HG03025 (cell line): ENCODE data around the gene VAC14.

Experiments
- ATAC-seq: cut with Tn5 transposase; IDR thresholded peaks from one replicate; pipeline ENCODE4 v1.9.1; 2021; ENCODE audit warnings: mild to moderate bottlenecking, moderate library complexity; ENCODE audit not compliant: unreplicated experiment, low FRiP score

VAC14 gene

DNA sequence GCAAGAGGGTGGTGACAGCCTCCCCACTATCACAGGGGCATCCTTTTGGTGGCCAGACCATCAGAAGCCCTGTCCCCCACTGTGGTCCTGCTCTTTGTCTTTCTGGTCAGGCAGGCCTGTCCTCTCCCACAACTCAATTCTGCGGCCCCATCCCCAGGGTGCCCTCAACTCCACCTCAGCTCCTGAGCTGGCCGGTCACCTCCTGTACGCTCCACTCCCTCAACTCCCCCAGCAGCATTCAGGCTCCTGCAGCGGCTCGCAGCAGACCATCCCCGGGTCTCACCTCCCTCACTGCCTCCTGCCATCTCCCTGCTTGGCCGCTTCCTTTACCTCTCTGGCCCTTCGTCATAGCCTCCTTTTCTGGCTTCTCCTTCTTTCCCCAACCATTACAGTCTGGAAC is 71.7 kb downstream of the VAC14 start:
- ATAC-seq = no peak

DNA sequence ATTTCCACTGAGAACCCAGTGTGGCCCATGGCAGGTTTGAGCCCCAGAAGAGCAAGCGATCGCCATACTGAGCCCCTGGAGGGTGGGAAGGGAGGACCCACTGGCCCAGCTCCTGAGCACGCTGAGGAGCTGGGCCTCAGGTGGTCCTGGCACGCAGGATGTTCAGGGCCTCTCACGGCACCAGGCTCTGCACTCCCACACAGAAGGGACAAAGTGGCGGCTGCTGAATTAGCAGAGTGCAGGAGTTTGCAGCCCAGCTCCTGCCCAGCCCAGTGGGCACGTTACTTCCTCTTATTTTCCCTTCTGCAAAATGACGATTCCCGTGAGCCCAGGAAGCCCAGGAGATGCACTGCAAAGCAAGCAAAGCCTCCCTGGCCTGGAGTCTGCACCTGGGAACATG is 72.8 kb downstream of the VAC14 start:
- no peak for ATAC-seq

DNA sequence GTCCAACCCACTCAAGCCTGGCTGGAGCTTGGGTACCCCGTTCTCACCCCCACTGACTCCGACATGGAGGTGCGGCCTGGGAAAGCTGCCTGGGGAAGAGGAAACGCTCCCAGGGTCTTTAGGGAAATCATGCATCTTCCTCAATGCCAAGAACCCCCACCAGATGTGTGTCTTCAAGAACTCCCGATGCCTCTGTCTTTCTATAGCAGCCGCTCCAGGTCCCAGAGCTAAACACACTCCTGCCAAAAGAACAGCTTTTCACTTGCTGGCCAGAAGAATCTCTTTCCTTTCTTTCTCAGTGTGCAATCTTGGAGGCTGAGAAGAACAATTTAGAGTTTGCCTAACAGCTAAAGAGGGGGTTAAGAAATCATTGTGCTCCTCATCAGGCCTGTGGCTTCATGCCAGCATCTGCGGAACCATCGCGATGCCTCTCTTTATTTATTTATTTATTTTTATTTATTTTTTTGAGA is 74.0 kb downstream of the VAC14 start:
- no peak for ATAC-seq

DNA sequence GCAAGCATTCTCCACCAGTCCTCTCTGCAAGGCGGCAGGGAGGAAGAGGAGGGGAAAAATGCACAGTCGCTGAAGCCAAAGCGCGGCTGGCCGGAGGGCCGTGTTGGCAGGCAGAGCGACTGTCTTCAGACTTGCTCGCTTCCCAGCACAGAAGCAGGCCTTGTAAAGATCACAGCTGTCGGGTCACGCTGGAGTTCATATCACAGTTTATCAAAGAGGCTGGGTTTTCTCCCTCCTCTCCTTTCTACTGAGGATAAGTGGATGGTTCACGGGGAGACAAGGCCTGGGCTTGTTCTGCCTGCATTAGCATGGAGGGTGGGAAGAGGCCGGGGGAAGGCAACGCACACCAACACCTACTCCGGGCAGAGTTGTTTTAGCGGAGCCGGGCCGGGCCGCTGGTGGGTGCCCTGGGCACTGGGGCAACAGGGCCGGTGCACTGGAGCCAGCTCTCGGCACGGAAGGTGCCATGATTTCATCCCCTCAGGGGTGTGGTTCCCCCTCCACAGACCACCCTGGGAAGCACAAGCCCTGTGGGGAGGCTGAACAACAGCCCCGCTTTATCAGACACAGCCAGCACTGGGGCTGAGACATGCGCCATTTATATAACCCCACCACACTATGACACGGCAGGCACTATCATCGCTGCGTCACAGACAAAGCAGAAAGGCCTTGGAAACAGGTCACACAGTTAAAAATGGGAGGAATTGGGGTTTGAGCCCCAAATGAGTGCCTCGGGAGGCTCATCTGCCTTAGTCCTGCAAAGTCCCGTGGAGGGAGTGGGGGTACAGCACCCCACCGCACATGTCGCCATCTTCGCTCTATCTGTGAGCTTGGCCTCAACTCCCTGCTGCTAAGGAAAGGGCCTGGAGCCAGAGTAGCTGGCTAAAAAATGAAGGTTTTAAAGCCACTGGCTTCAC is 74.8 kb downstream of the VAC14 start:
- ATAC-seq = no peak

DNA sequence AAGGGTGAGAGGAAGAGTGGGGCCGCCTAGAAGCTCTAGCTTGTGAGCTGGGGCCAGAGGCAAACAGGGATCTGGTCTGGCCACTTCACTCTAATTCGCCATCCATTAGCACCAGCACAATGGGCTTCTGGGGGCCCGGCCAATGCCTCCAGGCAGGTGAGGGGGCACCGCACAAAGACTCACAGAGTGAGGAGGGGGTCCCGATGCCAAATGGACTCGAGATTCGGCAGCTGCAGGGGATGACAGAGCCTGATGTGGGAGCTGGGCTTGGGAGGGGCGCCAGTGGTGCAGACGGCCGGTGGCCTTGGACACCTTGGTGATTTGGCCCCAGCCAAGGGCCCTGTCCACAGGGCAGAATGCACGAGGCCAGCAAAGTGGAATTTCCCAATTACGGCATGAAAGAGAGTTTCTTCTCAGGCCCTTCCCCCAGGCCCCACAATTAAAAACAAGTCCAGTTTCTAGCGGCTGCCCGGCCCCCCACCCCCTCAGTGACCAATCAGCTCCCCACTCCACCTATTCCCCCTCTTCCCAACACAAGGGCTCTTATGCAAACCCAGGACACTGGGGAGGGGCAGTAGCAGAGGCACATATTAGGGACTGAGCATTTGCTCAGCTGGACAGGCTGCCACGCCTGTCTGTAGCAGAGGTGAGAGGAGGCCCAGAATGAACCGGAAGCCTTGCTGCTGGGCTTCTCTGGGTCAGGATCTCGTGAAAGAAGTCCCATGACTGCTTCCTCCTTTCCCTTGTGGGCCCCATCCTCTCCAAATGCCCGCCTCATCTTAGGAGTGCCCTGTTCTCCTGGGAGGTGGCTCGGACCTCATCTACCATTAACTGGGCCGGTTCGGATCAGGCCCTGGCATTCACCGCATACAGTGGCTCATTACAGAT is 75.7 kb downstream of the VAC14 start:
- ATAC-seq = no peak

DNA sequence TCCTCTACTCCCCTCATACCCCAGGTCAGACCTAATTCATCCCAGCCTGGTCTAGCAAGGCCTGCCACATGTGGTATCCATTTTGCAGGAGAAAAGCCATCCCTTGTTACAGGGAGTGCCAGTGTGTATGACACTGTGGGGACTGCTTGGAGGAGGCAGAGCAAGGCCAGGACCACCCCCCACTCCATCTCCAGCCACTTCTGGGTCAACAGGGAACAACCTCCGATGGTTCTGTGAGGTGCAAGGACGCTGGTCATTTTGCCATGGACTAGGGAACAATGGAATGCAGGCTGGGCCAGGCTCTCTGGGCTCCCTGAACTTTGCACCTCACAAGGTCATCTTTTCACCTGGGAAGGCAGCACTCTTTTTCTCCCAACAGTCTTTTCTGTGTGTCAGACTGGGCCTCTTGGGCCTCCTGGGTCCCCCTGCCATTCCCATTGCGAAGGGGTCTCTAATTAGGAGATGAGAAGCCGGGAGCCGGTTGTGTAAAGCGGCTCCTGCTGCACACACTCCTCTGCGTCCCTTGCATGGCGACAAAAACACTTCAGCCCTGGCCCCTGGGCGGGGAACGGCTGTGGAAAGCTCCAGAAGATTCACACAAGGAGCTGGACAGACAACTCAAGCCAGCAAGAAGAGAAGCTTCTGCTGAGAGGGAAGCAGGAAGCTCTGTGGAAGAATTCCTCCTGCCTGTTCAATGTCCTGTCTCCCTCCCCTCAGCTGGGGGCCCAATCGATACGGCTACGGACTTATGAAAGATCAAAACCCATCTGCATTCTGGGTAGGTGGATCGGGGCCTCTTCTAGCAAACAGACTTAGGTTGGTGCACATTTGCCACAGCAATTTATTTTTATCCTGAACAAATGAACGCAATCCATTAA is 76.6 kb downstream of the VAC14 start:
- ATAC-seq = no peak

DNA sequence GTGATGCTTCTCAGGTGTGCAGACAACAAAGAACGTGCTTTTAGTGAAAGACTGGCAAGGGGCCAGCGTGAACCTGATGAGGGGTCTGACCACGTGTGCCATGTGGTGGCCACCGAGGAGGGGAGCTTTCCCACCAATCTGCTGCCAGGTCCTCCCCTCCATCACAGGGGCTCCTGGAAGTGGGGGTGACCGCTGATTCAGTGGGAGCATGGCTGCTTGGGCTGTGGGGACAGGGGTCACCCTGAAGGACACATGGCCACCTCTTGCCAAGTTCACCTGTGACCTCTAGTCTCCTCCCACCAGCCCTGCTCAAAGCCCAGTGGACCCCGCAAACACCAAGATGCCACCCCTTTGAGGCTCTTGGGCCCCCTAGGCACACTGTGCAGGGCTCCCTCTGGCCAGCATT is 77.2 kb downstream of the VAC14 start:
- ATAC-seq = no peak

DNA sequence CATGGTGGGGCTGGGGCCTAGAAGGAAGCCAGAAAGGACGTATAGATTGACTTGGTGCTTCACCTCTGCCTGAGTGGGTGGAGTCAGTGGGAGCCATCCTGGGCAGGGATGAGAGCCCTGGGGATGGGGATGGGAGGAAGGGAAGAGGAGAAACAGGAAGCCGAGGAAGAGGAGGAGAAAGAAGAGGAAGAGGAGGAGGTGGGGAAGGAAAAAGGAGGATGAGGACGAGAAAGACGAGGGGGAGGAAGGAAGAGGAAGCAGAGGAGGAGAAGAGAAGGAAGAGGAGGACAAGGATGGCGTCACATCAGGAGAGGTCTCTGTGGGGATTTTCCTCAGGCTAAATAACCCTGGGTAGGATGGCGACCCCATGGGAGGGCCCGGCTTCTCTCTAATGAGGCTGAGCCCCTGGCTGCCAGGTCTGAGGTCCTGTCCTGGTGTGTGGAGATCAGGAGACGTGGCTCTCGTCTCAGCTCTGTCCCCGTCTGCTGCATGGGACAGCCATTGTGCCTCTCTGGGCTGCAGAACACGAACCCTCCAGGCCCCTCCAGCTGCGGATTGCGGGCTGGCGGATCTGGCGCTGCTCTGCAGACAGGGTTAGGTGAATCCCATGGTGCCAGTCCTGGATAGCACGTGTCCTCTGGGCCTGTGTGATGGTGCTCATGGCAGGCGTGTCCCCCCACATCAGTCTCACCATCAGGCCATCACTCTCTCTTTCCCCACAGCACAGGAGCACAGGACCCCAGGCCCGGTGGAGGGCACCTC is 79.6 kb downstream of the VAC14 start:
- no peak for ATAC-seq

DNA sequence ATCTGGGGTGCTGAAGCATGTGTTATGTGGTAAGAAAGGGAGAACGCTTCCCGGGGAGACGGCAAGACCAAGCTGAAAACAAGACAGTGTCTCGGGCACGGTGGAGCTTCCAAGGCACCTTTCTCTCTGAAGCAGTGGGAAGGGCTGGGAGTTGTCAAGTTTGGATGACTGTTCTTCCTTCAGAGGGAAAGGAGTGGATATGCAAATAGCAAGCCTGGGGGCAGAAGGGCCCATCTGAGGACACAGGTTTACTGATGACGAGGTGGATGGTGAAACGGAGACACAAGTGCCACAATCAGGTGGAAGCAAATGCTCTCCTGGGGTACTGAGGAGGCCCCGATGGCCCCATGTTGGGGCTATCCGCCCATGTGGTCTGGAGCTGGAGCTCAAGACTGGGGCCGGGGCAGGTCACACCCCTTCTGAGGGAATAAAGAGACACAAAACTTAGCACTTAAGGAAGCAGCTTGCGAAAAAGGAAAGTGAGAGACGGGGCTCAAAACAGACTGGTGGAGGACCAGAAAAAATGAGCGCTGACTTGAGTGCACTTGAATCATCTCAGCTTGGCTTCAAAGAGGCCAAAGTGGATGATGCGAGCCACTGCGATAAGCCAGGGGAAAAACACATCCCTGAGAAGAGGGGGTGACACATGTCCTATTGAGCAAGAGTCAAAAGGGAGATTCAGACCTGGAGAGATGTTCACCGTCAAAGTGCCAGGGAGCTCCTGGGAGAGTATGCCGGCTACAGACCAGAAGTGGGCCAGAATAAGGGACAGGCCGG is 80.3 kb downstream of the VAC14 start:
- ATAC-seq = no peak

DNA sequence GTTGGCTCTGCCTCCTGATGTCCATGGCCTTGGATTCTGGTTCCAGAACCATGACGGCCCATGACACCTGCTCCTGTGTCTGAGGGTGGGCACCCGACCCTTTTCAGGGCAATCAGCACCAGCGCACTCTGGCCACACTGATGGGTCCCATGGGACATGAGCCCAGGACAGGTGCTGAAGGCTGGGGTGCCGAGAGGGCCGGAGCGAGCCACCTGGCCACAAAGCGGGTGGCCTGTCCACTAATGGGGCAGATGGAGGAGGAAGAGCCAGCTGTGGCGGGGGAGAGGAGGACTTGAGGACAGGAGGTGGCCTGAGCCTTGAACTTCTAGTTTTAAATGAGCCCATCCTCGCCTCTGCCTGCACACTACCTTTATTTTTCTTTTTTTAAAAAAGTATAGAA is 83.9 kb downstream of the VAC14 start:
- ATAC-seq = no peak

DNA sequence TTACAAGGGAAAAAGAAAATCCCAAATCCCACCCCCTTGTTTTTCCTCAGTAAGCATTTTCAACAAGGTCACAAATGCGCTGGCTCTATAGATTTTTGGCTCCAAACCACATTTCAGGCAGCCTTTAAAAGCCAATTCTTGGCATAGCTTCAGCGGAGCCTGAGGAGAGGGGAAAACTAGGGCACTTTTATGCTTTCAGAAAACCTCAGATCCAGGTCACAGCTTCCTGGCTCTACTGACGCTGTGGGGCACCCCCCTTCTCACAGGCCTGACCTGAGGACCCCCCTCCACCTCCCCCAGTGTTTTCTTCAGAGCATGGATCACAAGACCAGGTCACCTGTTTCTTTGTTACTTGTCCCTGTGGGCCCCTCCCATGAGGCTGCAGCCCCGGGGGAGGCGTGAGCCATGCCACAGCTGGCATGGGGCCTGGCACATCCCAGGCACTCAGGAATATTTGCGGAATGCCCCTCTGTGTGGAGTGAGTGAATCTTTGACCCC is 85.0 kb downstream of the VAC14 start:
- no peak for ATAC-seq

DNA sequence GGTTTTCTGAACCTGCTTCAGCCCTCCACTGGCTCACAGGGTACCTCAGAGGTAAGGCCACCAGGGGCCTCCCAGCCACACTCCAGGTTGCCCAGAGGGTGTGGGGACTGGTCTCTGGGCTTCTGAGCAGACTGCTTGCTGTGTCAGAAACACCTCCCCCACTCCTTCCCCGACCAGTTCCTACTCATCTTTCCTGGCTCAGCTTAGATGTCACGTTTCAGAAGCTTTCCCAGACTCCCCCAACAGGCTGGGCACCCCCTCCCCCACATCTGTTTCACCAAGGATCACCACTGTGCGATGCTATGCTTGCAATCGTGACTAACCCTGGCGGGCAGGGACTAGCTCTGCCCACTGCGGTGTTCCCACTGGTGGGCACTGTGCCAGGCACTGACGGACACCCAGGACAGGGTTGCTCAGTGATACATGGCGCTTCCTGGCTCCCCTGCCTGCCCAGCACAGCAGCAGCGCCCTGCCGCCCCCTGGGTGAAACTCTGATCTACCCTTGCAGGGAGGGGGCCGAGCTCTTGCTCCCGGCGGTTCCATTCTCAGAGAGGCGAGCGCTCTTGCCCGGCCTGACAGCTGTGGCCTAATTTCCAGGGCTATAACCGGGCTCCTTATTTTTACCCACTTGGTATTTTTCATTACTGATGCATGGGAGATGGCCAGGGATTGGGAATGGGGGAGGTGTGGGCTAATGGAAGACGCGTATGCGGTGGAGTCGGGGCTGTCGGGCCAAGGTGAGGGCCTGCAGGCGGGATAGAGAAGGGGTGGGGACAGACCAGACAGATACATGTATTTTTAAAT is 85.7 kb downstream of the VAC14 start:
- ATAC-seq = no peak

DNA sequence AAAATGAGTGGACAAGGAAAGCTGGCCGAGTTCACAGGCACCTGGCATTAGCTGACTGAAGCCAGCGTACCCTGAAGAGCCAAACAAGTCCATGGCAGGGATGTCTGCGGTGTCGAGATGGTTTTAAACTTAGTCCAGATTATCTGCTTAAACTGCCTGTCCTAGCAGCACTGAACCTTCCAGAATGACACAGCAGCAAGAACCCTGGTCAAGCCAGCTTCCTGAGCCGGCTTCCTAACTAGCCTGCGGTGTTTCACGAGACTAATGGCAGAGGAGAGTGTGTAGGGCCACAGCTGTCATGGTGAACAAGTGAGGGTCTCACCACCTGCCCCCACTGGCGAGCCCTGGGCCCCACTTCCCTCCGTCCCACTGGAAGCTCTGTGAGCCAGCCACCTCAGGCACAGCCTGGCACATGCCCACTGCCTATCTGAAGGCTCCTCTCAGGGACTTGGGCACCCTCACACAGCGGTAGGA is 86.3 kb downstream of the VAC14 start:
- ATAC-seq = no peak

DNA sequence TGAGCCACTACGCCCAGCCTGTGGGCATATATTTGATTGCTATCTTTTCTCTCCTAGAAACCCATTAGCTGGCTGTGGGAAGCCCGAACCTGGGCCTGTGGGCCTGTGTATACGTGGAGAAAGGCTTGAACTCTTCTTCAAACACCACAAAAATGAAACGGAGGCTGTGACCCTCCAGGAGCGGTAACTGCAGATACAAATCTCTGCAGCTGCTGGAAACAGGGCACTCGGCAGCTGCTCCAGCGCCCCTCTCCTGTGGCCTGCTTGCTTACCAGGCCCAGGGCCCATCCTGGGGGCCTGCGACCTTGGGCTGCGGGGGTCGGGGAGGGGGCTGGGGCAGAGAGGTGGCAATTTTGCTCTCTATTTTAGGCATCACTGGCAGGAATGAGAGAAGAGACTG is 87.1 kb downstream of the VAC14 start:
- ATAC-seq = no peak

DNA sequence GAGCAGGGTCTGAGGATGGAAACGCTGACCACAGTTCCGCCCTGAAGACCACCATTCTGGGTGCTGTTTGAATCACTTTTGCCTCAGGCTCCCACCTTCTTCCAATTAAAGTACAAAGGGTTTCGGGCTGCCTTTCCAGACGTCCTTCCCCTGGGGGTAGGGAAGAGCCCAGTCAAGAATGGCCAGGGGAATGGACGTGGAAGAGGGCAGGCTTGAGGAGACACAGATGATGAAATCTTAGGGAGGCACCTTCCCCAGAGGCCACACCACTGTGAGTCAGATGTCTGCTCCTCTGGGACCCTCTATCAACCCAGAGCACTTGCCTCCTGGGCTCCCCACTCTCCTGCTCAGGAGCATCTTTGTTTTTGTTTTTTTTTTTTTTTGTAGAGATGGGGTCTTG is 87.6 kb downstream of the VAC14 start:
- no peak for ATAC-seq

DNA sequence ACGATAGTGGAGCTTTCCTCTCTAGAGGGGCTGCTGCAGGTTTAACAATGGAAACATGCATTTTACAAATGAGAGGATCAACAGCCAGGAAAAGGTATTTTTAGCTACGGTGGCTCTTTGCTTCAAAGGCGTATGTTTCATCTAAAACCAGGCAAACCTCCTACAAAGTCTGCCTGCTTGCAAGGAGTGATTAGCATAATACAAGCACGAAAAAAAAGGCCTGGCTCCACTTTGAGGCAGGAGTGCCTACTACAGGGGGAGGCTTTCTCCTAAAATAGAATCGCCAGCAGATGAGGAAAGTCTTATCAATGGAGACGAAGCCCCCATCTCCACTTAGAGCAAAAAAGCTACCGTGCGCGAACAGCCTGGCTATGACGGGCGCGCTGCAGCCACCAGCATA is 88.0 kb downstream of the VAC14 start:
- no peak for ATAC-seq

DNA sequence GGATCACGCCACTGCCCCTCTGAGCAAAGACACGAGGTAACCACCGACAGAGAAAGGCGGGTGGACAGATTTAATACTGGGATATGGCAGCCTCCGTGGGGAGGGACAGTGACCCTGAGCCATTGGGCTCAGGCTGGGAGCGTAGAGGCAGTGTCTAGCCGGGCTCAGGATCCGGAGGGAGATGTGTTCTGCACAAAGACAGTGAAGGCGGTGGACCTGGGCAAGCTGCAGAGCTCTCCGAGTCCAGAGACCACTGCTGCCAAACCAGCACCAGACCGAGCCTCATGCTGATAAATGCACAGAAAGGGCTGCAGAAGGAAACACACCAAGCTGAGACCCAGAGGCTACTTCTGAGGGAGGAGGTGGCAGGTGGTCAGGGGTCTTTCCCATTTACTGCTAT is 88.6 kb downstream of the VAC14 start:
- ATAC-seq = no peak
